H9 (cell line): ENCODE measurements around the gene VPS45. TPM values are rescaled to one million over a fixed set of nuclear protein-coding genes. Genes with fewer than 3 reads are reported as not detected.

Experiments
- DNase-seq: peaks from one replicate; pipeline ENCODE4 v3.0.0-alpha.2; 2017
- H2AFZ ChIP-seq: one replicate; pipeline ENCODE4 v1.6.1; 2013; ENCODE audit warnings: mild to moderate bottlenecking, low read length, control low read depth, moderate library complexity
- H2AK5ac ChIP-seq: 2 replicates; pipeline ENCODE4 v1.6.1; 2013; ENCODE audit warnings: low read length, control low read depth, mixed read lengths; ENCODE audit not compliant: insufficient read length
- H2BK120ac ChIP-seq: one replicate; pipeline ENCODE4 v1.6.1; 2013; ENCODE audit warnings: low read depth, mild to moderate bottlenecking, low read length, control low read depth, inconsistent platforms; ENCODE audit not compliant: poor library complexity, severe bottlenecking
- H2BK12ac ChIP-seq: 2 replicates; pipeline ENCODE4 v1.6.1; 2013; ENCODE audit warnings: low read length, control low read depth, mixed read lengths, low read depth; ENCODE audit not compliant: insufficient read length
- H2BK15ac ChIP-seq: 2 replicates; pipeline ENCODE4 v1.6.1; 2013; ENCODE audit warnings: low read depth, low read length, control low read depth
- H2BK20ac ChIP-seq: one replicate; pipeline ENCODE4 v1.6.1; 2013; ENCODE audit warnings: low read depth, mild to moderate bottlenecking, low read length, control low read depth, inconsistent platforms; ENCODE audit not compliant: poor library complexity, severe bottlenecking
- H2BK5ac ChIP-seq: 2 replicates; pipeline ENCODE4 v1.6.1; 2013; ENCODE audit warnings: low read length, control low read depth, mixed read lengths; ENCODE audit not compliant: insufficient read length
- H3K14ac ChIP-seq: 2 replicates; pipeline ENCODE4 v1.6.1; 2013; ENCODE audit warnings: low read length, control low read depth; ENCODE audit not compliant: insufficient read depth
- H3K18ac ChIP-seq: 2 replicates; pipeline ENCODE4 v1.6.1; 2013; ENCODE audit warnings: low read depth, mild to moderate bottlenecking, mixed read lengths, low read length, control low read depth; ENCODE audit not compliant: insufficient read length
- H3K23ac ChIP-seq: 2 replicates; pipeline ENCODE4 v1.6.1; 2013; ENCODE audit warnings: low read length, control low read depth, mixed read lengths, low read depth; ENCODE audit not compliant: insufficient read length
- H3K23me2 ChIP-seq: 2 replicates; pipeline ENCODE4 v1.6.1; 2013; ENCODE audit warnings: low read depth, mild to moderate bottlenecking, mixed read lengths, low read length, control low read depth; ENCODE audit not compliant: insufficient read length, poor library complexity, severe bottlenecking
- H3K27ac ChIP-seq: 2 replicates; pipeline ENCODE4 v1.5.1; 2013; ENCODE audit warnings: low read length, control low read depth, mixed read lengths, low read depth; ENCODE audit not compliant: insufficient read length
- H3K27me3 ChIP-seq: 2 replicates; pipeline ENCODE4 v1.6.1; 2013; ENCODE audit warnings: low read length, control low read depth, inconsistent platforms; ENCODE audit not compliant: insufficient read depth
- H3K4ac ChIP-seq: 2 replicates; pipeline ENCODE4 v1.6.1; 2013; ENCODE audit warnings: low read depth, mild to moderate bottlenecking, control low read depth, inconsistent platforms, low read length, moderate library complexity
- H3K4me1 ChIP-seq: 2 replicates; pipeline ENCODE4 v1.6.1; 2013; ENCODE audit warnings: low read length, control low read depth, inconsistent platforms; ENCODE audit not compliant: insufficient read depth
- H3K4me2 ChIP-seq: 2 replicates; pipeline ENCODE4 v1.6.1; 2013; ENCODE audit warnings: low read length, control low read depth, mixed read lengths; ENCODE audit not compliant: insufficient read length, insufficient read depth
- H3K56ac ChIP-seq: 2 replicates; pipeline ENCODE4 v1.6.1; 2013; ENCODE audit warnings: low read depth, mild to moderate bottlenecking, mixed read lengths, low read length, control low read depth; ENCODE audit not compliant: insufficient read length
- H3K79me1 ChIP-seq: 2 replicates; pipeline ENCODE4 v1.6.1; 2013; ENCODE audit warnings: low read depth, mild to moderate bottlenecking, moderate library complexity, low read length, control low read depth, inconsistent platforms; ENCODE audit not compliant: insufficient read depth, poor library complexity, severe bottlenecking
- H3K79me2 ChIP-seq: 2 replicates; pipeline ENCODE4 v1.6.1; 2013; ENCODE audit warnings: low read length, control low read depth, inconsistent platforms; ENCODE audit not compliant: insufficient read depth
- H3K9ac ChIP-seq: 2 replicates; pipeline ENCODE4 v1.6.1; 2013; ENCODE audit warnings: low read length, control low read depth, mixed read lengths; ENCODE audit not compliant: insufficient read length; ENCODE audit errors: extremely low read depth
- H3K9me3 ChIP-seq: one replicate; pipeline ENCODE4 v1.6.1; 2013; ENCODE audit warnings: low read depth, low read length, inconsistent platforms; ENCODE audit not compliant: control insufficient read depth
- H3T11ph ChIP-seq: one replicate; pipeline ENCODE4 v1.6.1; 2013; ENCODE audit warnings: mild to moderate bottlenecking, low read length, control low read depth, inconsistent platforms
- H4K20me1 ChIP-seq: one replicate; pipeline ENCODE4 v1.6.1; 2013; ENCODE audit not compliant: control insufficient read depth, insufficient read length, insufficient read depth
- H4K5ac ChIP-seq: 2 replicates; pipeline ENCODE4 v1.6.1; 2013; ENCODE audit warnings: low read depth, mild to moderate bottlenecking, mixed read lengths, low read length, control low read depth; ENCODE audit not compliant: insufficient read length
- H4K8ac ChIP-seq: replicated peaks from 2 replicates; pipeline ENCODE4 v1.6.1; 2013; ENCODE audit warnings: low read length, control low read depth, mixed read lengths, low read depth; ENCODE audit not compliant: insufficient read length
- H4K91ac ChIP-seq: 2 replicates; pipeline ENCODE4 v1.6.1; 2013; ENCODE audit warnings: low read depth, mild to moderate bottlenecking, moderate library complexity, mixed read lengths, low read length, control low read depth; ENCODE audit not compliant: insufficient read length
- H3K27ac Mint-ChIP-seq, 3 experiments: 2 replicates in 2 of 3; 3 replicates in 1 of 3; pipeline ENCODE4 v1.8.0; 2020 to 2021; ENCODE audit warnings: mixed read lengths in 3 of 3, mild to moderate bottlenecking in 1 of 3, moderate library complexity in 1 of 3
- H3K27me3 Mint-ChIP-seq: 2 replicates; pipeline ENCODE4 v1.8.0; 2021; ENCODE audit warnings: low read depth, mild to moderate bottlenecking, moderate library complexity, mixed read lengths
- H3K36me3 Mint-ChIP-seq, 3 experiments: 2 replicates in 2 of 3; 3 replicates in 1 of 3; pipeline ENCODE4 v1.8.0; 2020 to 2021; ENCODE audit warnings: low read depth in 3 of 3, mixed read lengths in 3 of 3; ENCODE audit not compliant: insufficient read depth in 1 of 3
- H3K4me1 Mint-ChIP-seq, 2 experiments: 2 replicates each; pipeline ENCODE4 v1.8.0; 2020; ENCODE audit warnings: mixed read lengths in 2 of 2
- H3K4me3 Mint-ChIP-seq, 2 experiments: 2 replicates in 1 of 2; 3 replicates in 1 of 2; pipeline ENCODE4 v1.8.0; 2020 to 2021; ENCODE audit warnings: mild to moderate bottlenecking in 2 of 2, mixed read lengths in 2 of 2, moderate library complexity in 1 of 2
- H3K9me3 Mint-ChIP-seq, 2 experiments: 2 replicates in 1 of 2; 3 replicates in 1 of 2; pipeline ENCODE4 v1.8.0; 2020; ENCODE audit warnings: mild to moderate bottlenecking in 2 of 2, mixed read lengths in 2 of 2, moderate library complexity in 1 of 2
- WGBS: extraction: QIAGEN DNeasy Blood & Tissue Kit; methylation state at CpG from one replicate; pipeline ENCODE4 v1.1.7; 2013; ENCODE audit warnings: missing lambda C conversion rate, low lambda C conversion rate, mixed read lengths; ENCODE audit not compliant: insufficient read length; ENCODE audit errors: extremely low coverage; 5-methylcytosine and 5-hydroxymethylcytosine counted together
- total RNA-seq: library from RNA; stranded (reverse); gene quantifications from 2 replicates; pipeline ENCODE4 v1.2.1, GENCODE V29; 2021
- TF ChIP-seq, protein P1 (sequence below): fragments of 200-600 bp; sonication (generic); conservative IDR thresholded peaks from 3 replicates; pipeline ENCODE4 v1.8.0; 2021; ENCODE audit warnings: antibody characterized with exemption, mild to moderate bottlenecking

VPS45 gene
- total RNA-seq, 1 experiment from 2014 or later: 31.8 TPM

DNA sequence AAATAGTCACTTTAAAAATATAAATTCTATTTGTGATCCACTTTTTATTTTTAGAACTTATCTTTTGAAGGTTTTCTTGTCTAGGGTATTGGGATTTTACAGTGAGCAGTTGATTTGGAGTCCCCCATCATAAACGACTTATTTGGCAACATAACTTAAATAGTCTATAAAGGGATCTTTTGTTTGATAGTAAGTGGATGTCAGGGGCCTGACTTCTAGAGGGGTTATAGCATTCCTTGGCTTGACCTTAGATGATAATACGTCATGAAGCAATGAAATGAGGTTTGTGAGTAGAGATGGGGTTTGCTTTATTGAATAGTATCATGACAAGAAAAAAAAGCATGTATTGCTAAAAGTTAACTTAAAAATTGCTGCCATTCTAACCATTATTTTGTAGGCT, 17.8 kb downstream of the VPS45 start:
- Histone ChIP-seq H4K8ac (no peak overlapping the region), H2BK5ac (no peak overlapping the region), H2BK12ac (no peak overlapping the region), H2AFZ (no peak overlapping the region), H3K18ac (no peak overlapping the region), H3K27me3 (no peaks in the 10 kb centered on the region), H3K4me2 (no peak overlapping the region), H2AK5ac (no peak overlapping the region), H3K56ac (no peak overlapping the region), H4K91ac (no peak overlapping the region), H3K9ac (no peak overlapping the region), H3K79me1 (no peaks in the 10 kb centered on the region), H2BK15ac (no peak overlapping the region), H3K4me1 (no peaks in the 10 kb centered on the region), H4K20me1 (no peaks in the 10 kb centered on the region), H3K23ac (no peak overlapping the region), H3K9me3 (no peaks in the 10 kb centered on the region), H3K14ac (no peak overlapping the region), H3K23me2 (no peaks in the 10 kb centered on the region), H3K4ac (no peak overlapping the region), H3T11ph (no peak overlapping the region), H2BK120ac (no peak overlapping the region), H2BK20ac (no peak overlapping the region), H3K79me2 (no peaks in the 10 kb centered on the region), H4K5ac (no peak overlapping the region), H3K27ac (no peak overlapping the region)
- Mint-ChIP-seq H3K4me1 (no peaks in the 10 kb centered on the region), H3K9me3 (no peaks in the 10 kb centered on the region), H3K4me3 (no peak overlapping the region), H3K36me3 (peaks cover 0 to 35% (median 33%) of the 10 kb centered on the region in 3 experiments; a peak in 6 of 7 replicates), H3K27ac (no peak overlapping the region), H3K27me3 (no peaks in the 10 kb centered on the region)
- no peak for DNase-seq
- no CpG with 5 or more reads among the region's 2 CpGs for WGBS
- TF ChIP-seq, protein P1, sequence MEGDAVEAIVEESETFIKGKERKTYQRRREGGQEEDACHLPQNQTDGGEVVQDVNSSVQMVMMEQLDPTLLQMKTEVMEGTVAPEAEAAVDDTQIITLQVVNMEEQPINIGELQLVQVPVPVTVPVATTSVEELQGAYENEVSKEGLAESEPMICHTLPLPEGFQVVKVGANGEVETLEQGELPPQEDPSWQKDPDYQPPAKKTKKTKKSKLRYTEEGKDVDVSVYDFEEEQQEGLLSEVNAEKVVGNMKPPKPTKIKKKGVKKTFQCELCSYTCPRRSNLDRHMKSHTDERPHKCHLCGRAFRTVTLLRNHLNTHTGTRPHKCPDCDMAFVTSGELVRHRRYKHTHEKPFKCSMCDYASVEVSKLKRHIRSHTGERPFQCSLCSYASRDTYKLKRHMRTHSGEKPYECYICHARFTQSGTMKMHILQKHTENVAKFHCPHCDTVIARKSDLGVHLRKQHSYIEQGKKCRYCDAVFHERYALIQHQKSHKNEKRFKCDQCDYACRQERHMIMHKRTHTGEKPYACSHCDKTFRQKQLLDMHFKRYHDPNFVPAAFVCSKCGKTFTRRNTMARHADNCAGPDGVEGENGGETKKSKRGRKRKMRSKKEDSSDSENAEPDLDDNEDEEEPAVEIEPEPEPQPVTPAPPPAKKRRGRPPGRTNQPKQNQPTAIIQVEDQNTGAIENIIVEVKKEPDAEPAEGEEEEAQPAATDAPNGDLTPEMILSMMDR: no peak
